Peyer's patch (tissue), 4 donors: ENCODE data around the gene KRAS.

ENCODE experiments used
- POLR2A ChIP-seq, 2 donors: fragments of 450-650 bp; IDR thresholded peaks; one replicate each; pipeline ENCODE4 v1.5.1; 2017; ENCODE audit warnings: antibody characterized with exemption in 2 of 2, mild to moderate bottlenecking in 2 of 2, moderate library complexity in 2 of 2
- TF ChIP-seq, protein P1 (sequence below), 6 experiments: fragments of 450-650 bp in 4 of 6; fragments of 200-600 bp in 2 of 6; sonication (generic) in 1 of 6; IDR thresholded peaks; one replicate each; pipeline ENCODE4 v1.5.1; 2017 to 2019; ENCODE audit warnings: antibody characterized with exemption in 6 of 6, mild to moderate bottlenecking in 3 of 6, moderate library complexity in 1 of 6

DNA sequence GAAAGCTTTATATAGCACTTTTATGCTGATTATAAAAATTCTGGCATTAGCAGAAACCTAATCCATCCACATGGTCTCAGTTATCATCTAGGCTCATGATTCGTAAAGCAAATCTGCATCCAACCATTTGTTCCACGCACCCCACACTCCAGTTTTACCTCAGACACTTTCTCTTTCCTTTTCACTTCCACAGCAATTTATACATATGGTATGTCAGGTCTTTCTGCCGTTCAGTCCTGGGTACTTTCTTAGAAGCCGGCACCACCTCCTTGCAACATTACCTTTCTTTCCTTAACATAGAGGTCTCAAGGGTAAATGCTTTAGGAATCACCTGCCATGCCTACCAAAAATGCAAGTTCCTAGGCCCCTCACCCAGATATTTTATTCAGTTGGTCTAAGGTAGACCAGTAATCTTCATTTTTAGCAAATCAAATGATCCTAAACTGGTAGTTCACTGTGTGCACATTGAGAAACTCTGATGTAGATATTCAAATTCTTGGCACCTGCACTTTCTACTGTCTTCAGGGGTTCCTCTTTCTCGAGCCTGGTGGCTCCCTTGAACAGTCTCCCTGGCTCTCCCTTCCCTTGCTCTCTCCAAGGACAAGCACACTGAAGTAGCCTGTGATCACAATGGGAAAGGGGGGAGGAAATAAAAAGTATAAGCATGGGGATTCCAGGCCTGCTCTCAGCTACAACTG is 2.8 kb upstream of the KRAS start:
- TF ChIP-seq, protein P1, sequence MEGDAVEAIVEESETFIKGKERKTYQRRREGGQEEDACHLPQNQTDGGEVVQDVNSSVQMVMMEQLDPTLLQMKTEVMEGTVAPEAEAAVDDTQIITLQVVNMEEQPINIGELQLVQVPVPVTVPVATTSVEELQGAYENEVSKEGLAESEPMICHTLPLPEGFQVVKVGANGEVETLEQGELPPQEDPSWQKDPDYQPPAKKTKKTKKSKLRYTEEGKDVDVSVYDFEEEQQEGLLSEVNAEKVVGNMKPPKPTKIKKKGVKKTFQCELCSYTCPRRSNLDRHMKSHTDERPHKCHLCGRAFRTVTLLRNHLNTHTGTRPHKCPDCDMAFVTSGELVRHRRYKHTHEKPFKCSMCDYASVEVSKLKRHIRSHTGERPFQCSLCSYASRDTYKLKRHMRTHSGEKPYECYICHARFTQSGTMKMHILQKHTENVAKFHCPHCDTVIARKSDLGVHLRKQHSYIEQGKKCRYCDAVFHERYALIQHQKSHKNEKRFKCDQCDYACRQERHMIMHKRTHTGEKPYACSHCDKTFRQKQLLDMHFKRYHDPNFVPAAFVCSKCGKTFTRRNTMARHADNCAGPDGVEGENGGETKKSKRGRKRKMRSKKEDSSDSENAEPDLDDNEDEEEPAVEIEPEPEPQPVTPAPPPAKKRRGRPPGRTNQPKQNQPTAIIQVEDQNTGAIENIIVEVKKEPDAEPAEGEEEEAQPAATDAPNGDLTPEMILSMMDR (IDR thresholded peaks at IDR 0.05) = no peak
- no peak for TF ChIP-seq POLR2A (IDR thresholded peaks at IDR 0.05)
